ENCODE data around the gene MAPRE3. TPM values are rescaled to one million over a fixed set of nuclear protein-coding genes. Genes with fewer than 3 reads are reported as not detected.

The MAPRE3 gene
- total and polyA plus RNA-seq, 9 of the 15 experiments (the other 6 are each of a cell fraction or from before 2014, with no cell fraction given), result 0.70 to 43.2 (median 12.6) TPM

DNA sequence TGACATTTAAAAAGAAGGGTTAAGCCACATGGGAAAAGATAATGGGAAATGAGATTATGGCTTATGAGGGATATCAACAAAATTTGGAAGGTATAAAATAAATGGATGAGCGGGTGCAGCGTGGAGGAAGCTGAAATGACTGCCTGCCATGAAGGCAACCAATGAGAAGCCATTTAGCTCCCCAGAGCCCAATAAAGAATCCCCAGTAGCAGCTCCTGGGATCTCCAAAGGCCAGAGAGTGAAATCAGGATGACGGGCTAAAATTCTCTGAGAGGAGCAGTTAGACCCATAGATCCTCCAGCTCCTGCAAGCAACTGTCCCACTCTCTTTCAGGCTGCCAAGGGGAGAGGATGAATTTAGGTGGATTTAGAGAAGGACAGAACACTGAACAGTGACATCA lies 12.9 kb upstream of the MAPRE3 start:
- FAIRE-seq (no peak), ATAC-seq (no peak), DNase-seq (ENCODE audit: extremely low read depth in 1 of 4, low spot score in 3 of 4) (no peak)
- Histone ChIP-seq H3K36me3 (ENCODE audit: control insufficient read depth, insufficient read depth, low read length) (no peaks in the 10 kb centered on the region), H3K9ac (ENCODE audit: insufficient read depth in 1 of 2, low read depth in 2 of 2, low read length in 2 of 2) (no peak overlapping the region), H3K4me1 (replicated peaks in 1 of 2; ENCODE audit: control insufficient read depth in 2 of 2, insufficient read depth in 2 of 2, low read length in 2 of 2) (peaks cover 5 to 6% of the 10 kb centered on the region in 2 experiments; a peak in 3 of 5 replicates), H3K9me3 (replicated peaks; ENCODE audit: control insufficient read depth, insufficient read depth, low read depth, low read length) (no peaks in the 10 kb centered on the region), H3K27me3 (ENCODE audit: control insufficient read depth in 2 of 2, insufficient read depth in 2 of 2, low read length in 2 of 2) (peaks cover 33 to 36% of the 10 kb centered on the region in 2 experiments; a peak in 4 of 5 replicates), H3K4me2 (ENCODE audit: insufficient read depth, low read length) (no peak overlapping the region), H4K20me1 (replicated peaks; ENCODE audit: control insufficient read depth, insufficient read depth, low read length) (no peaks in the 10 kb centered on the region), H3K79me2 (ENCODE audit: control insufficient read depth, insufficient read depth, low read length) (no peaks in the 10 kb centered on the region), H2AFZ (ENCODE audit: low read depth, low read length) (no peak overlapping the region), H3K27ac (ENCODE audit: extremely low read depth, low read depth, low read length) (no peak overlapping the region), H3K4me3 (no peak overlapping the region), H3K9me1 (ENCODE audit: control insufficient read depth, insufficient read depth, low read length) (no peaks in the 10 kb centered on the region)
- ChIA-PET POLR2A (interaction anchor here (0.6 to 1.4 kb wide), 3 partner anchors 56 to 93 kb away, joined by 3 to 4 read pairs (median 3); no protein-coding TSS in a partner anchor), CTCF (ENCODE audit: low intra/inter-chr PET ratio) (no interaction called here)
- BruUV-seq (replicated peaks), result no TSS peak
- 19% methylated on average over 3 of the region's 3 CpGs for WGBS (ENCODE audit: insufficient coverage, low coverage, missing lambda C conversion rate)
- intact Hi-C loops (cut with micrococcal nuclease) (no loop called here), in situ Hi-C loops (cut with MboI) (no loop called here)
- TF ChIP-seq ZNF668 (CRISPR knock-in tag; IDR thresholded peaks at IDR 0.05) (no peak), ZNF778 (CRISPR knock-in tag; IDR thresholded peaks at IDR 0.05) (no peak), ZKSCAN8 (CRISPR knock-in tag; IDR thresholded peaks at IDR 0.05) (no peak), ZNF398 (CRISPR knock-in tag; IDR thresholded peaks at IDR 0.05) (no peak), ZBTB43 (CRISPR knock-in tag; IDR thresholded peaks at IDR 0.05) (no peak), SAFB (IDR thresholded peaks at IDR 0.05; ENCODE audit: borderline replicate concordance, low read depth, low read length) (no peak), SFPQ (IDR thresholded peaks at IDR 0.05; ENCODE audit: low read depth, low read length) (no peak), MLX (CRISPR knock-in tag; conservative IDR thresholded peaks at IDR 0.05) (no peak), NFRKB (IDR thresholded peaks at IDR 0.05; ENCODE audit: low read depth) (no peak), NONO (IDR thresholded peaks at IDR 0.05; ENCODE audit: low read depth in 2 of 2, low read length in 1 of 2) (no peak)
- TF ChIP-seq, protein P1, sequence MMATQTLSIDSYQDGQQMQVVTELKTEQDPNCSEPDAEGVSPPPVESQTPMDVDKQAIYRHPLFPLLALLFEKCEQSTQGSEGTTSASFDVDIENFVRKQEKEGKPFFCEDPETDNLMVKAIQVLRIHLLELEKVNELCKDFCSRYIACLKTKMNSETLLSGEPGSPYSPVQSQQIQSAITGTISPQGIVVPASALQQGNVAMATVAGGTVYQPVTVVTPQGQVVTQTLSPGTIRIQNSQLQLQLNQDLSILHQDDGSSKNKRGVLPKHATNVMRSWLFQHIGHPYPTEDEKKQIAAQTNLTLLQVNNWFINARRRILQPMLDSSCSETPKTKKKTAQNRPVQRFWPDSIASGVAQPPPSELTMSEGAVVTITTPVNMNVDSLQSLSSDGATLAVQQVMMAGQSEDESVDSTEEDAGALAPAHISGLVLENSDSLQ (IDR thresholded peaks at IDR 0.05), result no peak

Measured in K562 (cell line).